GM18505 (cell line): ENCODE data around the gene ZNRD2.

ENCODE experiments used
- ATAC-seq: cut with Tn5 transposase; IDR thresholded peaks from one replicate; pipeline ENCODE4 v1.9.1; 2021; ENCODE audit not compliant: unreplicated experiment
- POLR2A ChIP-seq: IDR thresholded peaks from 4 replicates; pipeline ENCODE4 v1.6.1; 2011; ENCODE audit warnings: borderline replicate concordance; ENCODE audit not compliant: insufficient read depth, insufficient read length; ENCODE audit errors: extremely low read depth

The ZNRD2 gene

DNA sequence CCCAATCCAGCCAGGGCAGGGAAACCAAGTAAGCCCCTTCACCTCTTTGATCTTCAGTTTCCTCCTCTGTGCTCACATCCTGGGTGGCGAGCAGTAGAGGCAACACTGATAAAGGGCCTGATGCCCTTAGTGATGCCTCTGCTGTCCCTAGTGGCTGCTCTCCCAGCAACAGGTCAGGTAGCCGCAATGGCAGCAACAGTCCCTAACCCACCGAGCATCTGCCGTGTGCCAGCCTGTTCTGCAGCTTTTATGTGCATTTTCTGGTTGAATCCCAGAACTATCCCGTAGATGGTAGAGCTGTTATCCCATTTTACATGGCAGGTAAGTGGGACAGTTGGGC lies 40.1 kb upstream of the ZNRD2 start:
- no peak for ATAC-seq
- no peak for TF ChIP-seq POLR2A

DNA sequence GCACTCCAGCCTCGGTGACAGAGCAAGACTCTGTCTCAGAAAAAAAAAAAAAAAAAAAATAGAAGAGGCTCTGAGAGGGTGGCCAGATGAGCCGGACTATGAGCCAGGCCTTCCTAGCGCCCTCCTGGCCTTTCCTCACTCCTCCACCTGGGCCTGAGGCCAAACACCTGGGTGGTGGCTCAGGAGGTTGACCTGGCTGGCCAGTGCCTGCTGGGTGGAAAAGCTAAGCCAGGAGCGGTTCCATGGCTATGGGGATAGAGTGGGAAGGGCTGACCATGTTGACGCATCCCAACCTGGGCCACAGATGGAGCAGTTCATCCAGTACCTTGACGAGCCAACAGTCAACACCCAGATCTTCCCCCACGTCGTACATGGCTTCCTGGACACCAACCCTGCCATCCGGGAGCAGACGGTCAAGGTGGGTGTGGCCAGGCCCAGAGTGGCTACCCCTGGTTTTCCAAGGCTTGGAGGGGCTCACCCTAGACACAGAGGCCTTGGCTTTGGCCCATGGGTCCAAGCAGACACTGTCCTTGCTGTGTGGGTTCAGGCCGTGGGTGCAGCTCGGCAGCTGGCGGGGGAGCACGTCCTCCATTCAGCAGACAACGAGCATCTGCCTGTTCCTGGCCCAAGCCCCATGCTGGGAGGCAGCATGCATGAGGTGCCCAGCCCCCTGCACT lies 37.8 kb upstream of the ZNRD2 start:
- ATAC-seq: no peak
- TF ChIP-seq POLR2A: no peak

DNA sequence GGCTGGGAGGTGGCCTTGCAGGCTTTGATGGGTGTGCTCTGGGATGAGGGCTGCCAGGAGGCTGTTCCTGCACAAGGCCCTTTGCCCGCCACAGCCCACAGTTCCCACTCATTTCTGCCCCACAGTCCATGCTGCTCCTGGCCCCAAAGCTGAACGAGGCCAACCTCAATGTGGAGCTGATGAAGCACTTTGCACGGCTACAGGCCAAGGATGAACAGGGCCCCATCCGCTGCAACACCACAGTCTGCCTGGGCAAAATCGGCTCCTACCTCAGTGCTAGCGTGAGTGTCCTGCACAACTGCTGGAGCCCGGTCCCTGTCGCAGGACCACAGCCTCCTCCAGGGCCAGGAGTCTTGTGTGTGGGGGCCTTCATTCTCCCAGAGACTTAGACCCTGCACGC lies 35.2 kb upstream of the ZNRD2 start:
- ATAC-seq: no peak
- no peak for TF ChIP-seq POLR2A

DNA sequence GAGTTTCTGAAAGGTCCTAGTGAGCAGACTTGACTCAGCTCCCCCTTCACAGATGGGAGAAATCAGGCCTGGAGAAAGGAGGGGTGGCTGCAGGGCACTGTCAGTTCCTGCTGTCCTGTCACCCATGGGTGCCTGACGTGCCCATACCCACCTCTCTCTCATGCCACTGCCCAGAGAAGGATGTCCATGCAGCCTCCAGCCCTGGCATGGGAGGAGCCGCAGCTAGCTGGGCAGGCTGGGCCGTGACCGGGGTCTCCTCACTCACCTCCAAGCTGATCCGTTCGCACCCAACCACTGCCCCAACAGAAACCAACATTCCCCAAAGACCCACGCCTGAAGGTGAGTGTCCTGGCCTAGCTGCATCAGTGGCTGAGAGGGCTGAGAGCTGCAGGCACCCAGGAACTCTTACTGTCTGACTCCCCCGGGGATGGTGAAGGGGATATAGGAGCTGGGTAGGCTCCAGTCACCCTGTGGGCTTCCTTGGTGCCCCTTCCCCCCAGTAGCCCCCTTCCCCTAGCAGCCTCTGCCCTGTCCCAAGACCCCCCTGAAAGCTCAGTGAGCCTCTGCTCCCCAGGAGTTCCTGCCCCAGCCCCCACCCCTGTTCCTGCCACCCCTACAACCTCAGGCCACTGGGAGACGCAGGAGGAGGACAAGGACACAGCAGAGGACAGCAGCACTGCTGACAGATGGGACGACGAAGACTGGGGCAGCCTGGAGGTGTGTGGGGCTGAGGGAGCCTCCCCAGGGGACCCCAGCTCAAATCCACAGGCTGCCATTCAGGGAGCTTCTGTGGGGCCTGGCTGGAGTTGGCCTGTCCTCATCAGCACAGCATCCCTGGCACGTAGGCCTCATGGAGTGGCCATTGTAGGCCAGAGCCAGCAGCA lies 33.6 kb upstream of the ZNRD2 start:
- ATAC-seq: no peak
- no peak for TF ChIP-seq POLR2A

DNA sequence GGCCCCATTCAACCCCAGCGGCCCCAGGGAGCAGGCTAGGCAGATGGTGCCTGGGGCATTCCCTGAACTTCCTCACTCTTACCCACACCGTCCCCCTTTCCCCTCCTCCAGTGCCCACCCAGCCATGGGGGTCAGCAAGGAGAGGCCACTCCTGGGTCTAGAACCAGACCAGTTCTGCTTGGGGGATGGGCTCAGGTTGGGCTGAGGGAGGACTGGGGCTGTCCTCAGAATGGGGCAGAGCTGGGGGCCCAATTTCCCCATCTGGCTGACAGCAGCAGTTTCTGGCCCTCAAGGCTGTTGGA lies 33.0 kb upstream of the ZNRD2 start:
- TF ChIP-seq POLR2A: no peak
- no peak for ATAC-seq

DNA sequence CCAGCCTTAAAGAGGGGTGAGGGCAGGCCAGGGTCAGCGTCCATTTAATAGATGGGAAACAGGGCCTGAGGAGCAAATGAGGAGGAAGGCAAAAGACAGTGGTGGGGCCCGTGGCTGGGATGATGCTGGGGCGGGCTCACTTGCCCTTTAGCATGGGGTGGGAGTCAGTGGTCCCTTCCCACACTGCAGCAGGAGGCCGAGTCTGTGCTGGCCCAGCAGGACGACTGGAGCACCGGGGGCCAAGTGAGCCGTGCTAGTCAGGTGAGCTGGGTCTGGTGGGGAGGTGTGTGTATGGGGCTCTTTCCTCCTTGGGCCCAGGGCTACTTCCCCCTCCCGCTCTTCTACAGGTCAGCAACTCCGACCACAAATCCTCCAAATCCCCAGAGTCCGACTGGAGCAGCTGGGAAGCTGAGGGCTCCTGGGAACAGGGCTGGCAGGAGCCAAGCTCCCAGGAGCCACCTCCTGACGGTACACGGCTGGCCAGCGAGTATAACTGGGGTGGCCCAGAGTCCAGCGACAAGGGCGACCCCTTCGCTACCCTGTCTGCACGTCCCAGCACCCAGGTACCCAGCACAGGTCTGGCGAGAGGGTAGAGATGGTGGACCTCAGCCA lies 32.6 kb upstream of the ZNRD2 start:
- ATAC-seq: no peak
- no peak for TF ChIP-seq POLR2A

DNA sequence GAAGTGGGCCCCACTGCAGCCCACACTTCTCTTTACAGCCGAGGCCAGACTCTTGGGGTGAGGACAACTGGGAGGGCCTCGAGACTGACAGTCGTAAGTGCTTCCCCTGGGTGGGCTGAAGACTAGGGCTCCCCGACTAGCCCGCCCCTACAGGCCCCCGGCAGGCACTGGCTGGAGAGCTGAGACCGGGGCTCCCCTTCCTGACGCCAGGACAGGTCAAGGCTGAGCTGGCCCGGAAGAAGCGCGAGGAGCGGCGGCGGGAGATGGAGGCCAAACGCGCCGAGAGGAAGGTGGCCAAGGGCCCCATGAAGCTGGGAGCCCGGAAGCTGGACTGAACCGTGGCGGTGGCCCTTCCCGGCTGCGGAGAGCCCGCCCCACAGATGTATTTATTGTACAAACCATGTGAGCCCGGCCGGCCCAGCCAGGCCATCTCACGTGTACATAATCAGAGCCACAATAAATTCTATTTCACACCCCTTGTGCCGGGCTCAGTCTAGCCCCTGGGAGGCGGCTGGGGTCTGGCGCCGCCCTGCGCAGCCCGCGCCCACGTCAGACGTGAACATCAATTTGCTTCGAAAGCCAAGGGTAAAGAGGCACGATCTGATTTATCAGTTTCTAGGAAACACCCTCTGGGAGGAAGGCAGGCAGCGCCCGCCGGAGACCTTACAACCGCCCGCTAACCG lies 31.9 kb upstream of the ZNRD2 start:
- no peak for ATAC-seq
- no peak for TF ChIP-seq POLR2A

DNA sequence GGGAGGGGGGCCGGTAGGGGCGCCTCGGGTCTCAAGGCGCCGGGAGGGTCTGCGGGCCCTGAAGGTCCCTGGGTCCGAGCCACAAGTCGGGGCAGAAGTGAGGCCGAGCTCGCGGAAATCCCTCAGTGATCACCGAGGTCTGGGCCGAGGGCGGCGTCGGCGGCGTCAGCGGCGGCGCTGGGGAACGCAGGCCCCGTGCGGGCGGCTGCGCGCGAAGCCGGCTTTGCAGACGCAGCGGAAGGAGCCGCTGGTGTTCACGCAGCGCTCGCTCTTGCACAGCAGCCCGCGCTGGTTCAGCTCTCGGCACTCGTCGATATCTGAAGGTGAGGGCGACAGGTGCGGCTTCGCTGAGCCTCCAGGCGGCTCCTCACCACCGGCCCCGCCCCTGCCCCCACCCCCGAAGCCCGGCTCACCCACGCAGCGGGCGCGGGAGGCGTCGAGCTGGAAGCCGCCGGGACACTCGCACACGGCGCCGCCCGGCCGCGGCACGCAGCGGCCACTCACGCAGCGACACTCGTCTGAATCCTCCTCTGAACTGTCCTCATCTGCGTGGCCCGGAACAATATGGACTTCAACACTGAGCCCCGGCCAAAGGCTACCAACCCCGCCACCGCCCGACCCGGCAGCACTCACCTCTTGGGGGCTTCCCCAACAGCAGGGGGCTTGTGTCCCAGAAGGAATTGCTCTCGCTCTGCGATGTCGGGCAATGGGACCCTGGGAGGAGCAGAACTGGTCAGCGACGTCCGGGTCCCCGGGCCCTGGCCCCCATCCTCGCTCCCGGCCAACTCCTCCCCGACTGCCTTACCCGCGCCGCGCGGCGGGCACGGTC lies 31.1 kb upstream of the ZNRD2 start:
- ATAC-seq: no peak
- TF ChIP-seq POLR2A: no peak

DNA sequence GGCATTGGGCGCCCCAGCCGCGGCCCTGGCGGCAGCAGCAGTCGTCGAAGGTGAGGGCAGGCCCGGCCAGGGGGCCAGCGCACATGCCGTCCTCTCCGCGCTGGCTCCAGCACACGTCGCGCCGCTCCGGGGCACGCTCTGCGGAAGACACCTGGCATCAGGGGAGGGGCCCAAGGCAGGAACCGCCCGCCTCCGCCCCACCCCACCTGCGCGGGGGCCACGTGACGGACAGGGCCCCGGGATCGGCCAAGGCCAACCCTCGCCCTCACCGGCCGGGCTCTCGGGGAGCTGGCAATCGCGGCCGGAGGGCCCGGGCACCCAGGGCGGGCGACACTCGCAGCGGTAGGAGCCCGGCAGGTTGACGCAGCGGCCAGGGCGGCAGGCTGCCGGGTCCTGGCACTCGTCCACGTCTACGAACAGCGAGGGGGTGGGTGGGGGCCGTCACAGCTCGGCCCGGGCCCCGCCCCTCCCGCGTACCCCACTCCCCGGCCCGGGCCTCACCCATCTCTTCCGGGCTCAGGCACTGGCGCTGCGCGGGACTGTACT lies 30.5 kb upstream of the ZNRD2 start:
- TF ChIP-seq POLR2A: no peak
- peak; percentile 41 for ATAC-seq

DNA sequence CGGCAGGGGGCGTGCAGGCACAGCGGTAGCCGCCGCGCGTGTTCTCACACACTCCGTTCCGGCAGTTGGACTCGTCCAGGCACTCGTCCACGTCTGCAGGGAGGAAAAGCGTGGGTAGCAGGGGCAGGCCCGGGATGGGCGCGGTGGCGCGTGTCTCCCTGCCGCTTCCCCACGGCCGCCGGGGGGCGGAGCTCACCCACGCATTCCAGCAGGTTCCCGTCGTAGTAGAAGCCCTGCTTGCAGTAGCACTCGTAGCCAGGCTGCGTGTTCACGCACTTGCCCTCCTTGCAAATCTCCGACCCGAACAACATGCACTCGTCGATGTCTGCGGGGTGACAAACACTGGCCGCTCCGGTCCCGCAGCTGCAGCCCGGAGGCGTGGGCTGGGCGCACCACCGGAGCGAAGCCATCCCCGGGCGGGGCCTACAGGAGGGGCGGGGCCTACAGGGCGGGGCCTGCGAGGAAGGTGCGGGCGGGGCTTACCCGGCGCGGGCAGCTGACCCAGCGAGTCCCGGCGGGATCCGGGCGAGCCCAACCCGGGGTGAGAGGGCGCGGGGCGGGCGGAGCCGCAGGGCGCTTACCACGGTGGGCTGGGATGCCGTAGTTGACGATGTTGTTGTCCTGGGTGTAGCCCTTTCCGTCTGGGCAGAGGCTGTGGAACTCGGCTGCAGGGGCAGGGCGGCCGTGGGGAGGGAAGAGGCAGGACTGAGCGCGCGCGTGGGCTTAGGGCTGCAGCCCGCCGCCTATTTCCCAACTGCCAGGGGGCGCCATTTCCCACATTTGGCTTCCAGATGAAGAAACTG lies 29.8 kb upstream of the ZNRD2 start:
- TF ChIP-seq POLR2A: peak; percentile 46
- peak; percentile 69 for ATAC-seq

DNA sequence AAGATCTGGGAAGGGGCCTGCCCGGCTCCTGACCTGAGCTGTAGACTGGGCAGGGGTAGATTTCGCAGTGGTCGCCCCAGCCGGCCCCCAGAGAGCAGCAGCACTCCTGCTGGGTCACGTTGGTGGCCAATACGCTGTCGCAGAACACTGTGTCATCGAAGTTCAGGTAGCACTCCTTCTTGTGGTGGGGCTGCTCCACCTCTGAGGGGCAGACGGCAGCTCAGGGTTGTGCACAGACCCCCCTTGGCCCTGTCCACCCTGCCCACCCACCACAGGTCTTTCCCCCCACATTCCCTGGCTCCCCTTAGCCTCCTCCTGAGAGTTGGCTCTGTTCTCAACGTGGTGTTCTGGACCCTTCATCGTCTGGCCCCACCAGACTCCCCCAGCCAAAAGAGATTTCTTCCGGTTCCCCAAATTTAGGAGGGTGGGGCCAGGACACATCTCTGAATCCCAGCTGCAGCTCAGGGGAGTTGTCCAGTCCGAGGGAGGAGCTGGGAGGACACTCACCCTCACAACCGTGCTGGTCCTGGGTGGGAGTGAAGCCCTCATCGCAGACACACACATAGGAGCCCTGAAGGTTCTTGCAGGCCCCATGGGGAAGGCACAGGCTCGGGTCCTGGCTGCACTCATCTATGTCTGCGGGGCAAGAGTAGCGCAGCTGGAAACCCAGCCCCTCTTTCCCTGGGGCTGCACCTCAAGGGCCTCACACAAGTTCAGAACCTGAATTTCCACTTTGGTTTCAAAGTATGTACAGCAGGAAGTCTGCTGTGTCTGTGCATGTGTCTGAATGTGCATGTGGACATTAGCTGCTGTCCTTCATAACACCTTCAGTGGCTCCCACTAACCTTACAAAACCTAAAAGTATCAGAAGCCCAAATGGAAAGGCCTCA lies 28.9 kb upstream of the ZNRD2 start:
- no peak for ATAC-seq
- no peak for TF ChIP-seq POLR2A
